Osteoblast (primary cell): ENCODE measurements around the gene EVA1C. TPM values are rescaled to one million over a fixed set of nuclear protein-coding genes. Genes with fewer than 3 reads are reported as not detected.

Experiments
- DNase-seq: peaks from one replicate; pipeline ENCODE4 v3.0.0; 2011; ENCODE audit warnings: low spot score, mixed read lengths; ENCODE audit not compliant: insufficient read length; ENCODE audit errors: missing footprints
- H2AFZ ChIP-seq: 2 replicates; pipeline ENCODE4 v1.6.0; 2011; ENCODE audit warnings: mild to moderate bottlenecking, low read length
- H3K27ac ChIP-seq: 2 replicates; pipeline ENCODE4 v1.5.1; 2011; ENCODE audit warnings: mild to moderate bottlenecking, low read depth, low read length, moderate library complexity
- H3K27me3 ChIP-seq: 2 replicates; pipeline ENCODE4 v1.6.0; 2012; ENCODE audit warnings: mild to moderate bottlenecking, control low read depth, inconsistent platforms, low read length, moderate library complexity; ENCODE audit not compliant: insufficient read depth
- H3K36me3 ChIP-seq: 2 replicates; pipeline ENCODE4 v1.5.1; 2011; ENCODE audit warnings: mild to moderate bottlenecking, low read length, control low read depth, moderate library complexity; ENCODE audit not compliant: insufficient read depth
- H3K4me1 ChIP-seq: 2 replicates; pipeline ENCODE4 v1.5.1; 2011; ENCODE audit warnings: mild to moderate bottlenecking, low read length, control low read depth, moderate library complexity; ENCODE audit not compliant: insufficient read depth
- H3K4me2 ChIP-seq: 2 replicates; pipeline ENCODE4 v1.6.0; 2011; ENCODE audit warnings: mild to moderate bottlenecking, low read length; ENCODE audit not compliant: insufficient read depth
- H3K4me3 ChIP-seq: fragments of 200-600 bp; sonication (generic); 3 replicates; pipeline ENCODE4 v1.5.1; 2012; ENCODE audit warnings: mild to moderate bottlenecking, low read length, inconsistent platforms; ENCODE audit not compliant: insufficient read depth
- H3K79me2 ChIP-seq: 2 replicates; pipeline ENCODE4 v1.6.0; 2012; ENCODE audit warnings: mild to moderate bottlenecking, low read length, control low read depth, inconsistent platforms; ENCODE audit not compliant: insufficient read depth
- H3K9me3 ChIP-seq: 2 replicates; pipeline ENCODE4 v1.5.1; 2011; ENCODE audit warnings: low read depth, low read length, control low read depth
- H4K20me1 ChIP-seq: 2 replicates; pipeline ENCODE4 v1.6.0; 2012; ENCODE audit warnings: mild to moderate bottlenecking, low read length, control low read depth; ENCODE audit not compliant: insufficient read depth
- total RNA-seq: library from RNA; depleted of rRNA; stranded (reverse); fragments of >200 nt; gene quantifications from 2 replicates; pipeline ENCODE4 v1.2.3, GENCODE V29; 2012
- TF ChIP-seq, protein P1 (sequence below): IDR thresholded peaks from 2 replicates; pipeline ENCODE4 v1.5.1; 2011; ENCODE audit warnings: mild to moderate bottlenecking, low read depth, low read length, moderate library complexity; ENCODE audit errors: extremely low read depth

EVA1C gene
- total RNA-seq, 1 donor, result 8.0 TPM

DNA sequence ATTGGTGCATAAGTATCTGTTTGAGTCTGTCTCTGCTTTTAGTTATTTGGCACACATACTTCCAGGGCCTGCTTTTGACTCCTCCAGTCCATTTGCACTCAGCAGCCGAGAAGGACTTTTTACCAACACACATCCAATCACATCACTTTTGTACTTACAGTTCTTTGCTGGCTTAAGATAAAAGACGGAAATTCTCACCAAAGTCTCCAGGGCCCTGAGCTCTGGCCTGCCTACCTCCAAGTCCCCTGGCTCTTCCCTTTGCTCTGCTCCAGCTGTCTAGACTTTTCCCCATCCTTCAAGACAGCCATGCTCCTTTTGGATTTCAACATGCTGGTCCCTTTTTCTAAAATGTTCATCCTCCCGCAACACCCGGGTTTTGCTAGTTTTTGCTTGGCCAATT is 2.2 kb upstream of the EVA1C start:
- H3K9me3 ChIP-seq, result no peaks in the 10 kb centered on the region
- no peak for DNase-seq
- H3K27ac ChIP-seq, result no peak overlapping the region
- no peaks in the 10 kb centered on the region for H4K20me1 ChIP-seq
- H3K27me3 ChIP-seq, result no peaks in the 10 kb centered on the region
- no peaks in the 10 kb centered on the region for H3K36me3 ChIP-seq
- no peak overlapping the region for H3K4me2 ChIP-seq
- TF ChIP-seq, protein P1, sequence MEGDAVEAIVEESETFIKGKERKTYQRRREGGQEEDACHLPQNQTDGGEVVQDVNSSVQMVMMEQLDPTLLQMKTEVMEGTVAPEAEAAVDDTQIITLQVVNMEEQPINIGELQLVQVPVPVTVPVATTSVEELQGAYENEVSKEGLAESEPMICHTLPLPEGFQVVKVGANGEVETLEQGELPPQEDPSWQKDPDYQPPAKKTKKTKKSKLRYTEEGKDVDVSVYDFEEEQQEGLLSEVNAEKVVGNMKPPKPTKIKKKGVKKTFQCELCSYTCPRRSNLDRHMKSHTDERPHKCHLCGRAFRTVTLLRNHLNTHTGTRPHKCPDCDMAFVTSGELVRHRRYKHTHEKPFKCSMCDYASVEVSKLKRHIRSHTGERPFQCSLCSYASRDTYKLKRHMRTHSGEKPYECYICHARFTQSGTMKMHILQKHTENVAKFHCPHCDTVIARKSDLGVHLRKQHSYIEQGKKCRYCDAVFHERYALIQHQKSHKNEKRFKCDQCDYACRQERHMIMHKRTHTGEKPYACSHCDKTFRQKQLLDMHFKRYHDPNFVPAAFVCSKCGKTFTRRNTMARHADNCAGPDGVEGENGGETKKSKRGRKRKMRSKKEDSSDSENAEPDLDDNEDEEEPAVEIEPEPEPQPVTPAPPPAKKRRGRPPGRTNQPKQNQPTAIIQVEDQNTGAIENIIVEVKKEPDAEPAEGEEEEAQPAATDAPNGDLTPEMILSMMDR, result no peak
- H3K4me3 ChIP-seq, result no peak overlapping the region
- H2AFZ ChIP-seq, result no peak overlapping the region
- peaks cover 24% of the 10 kb centered on the region for H3K4me1 ChIP-seq
- H3K79me2 ChIP-seq, result peaks cover 8% of the 10 kb centered on the region

DNA sequence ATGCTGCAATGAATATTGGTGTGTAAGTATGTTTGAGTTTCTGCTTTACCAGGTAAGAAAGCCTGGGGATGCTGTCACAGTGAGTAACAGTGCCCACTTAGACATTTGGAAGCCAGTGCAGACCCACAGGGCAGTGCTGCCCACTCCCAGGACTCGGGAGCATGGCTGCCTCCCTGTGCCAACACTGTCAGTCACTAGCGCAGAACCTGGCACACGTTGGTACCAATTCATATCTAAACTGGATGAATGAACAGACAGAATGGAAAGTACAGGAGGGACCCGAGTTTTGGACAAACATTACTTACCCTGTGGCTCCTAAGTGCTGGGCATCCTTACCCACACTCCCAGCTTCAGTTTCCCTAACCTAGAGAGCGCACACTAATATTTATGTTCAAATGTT is 1.6 kb upstream of the EVA1C start:
- Histone ChIP-seq H3K27ac (peak overlapping the region; percentile 93), H3K27me3 (no peaks in the 10 kb centered on the region), H3K4me3 (peak overlapping the region; percentile 85), H3K9me3 (no peaks in the 10 kb centered on the region), H3K4me2 (peak overlapping the region; percentile 93), H4K20me1 (no peaks in the 10 kb centered on the region), H3K79me2 (peaks cover 14% of the 10 kb centered on the region), H3K4me1 (peaks cover 30% of the 10 kb centered on the region), H3K36me3 (no peaks in the 10 kb centered on the region), H2AFZ (no peak overlapping the region)
- TF ChIP-seq, protein P1, result no peak
- no peak for DNase-seq

DNA sequence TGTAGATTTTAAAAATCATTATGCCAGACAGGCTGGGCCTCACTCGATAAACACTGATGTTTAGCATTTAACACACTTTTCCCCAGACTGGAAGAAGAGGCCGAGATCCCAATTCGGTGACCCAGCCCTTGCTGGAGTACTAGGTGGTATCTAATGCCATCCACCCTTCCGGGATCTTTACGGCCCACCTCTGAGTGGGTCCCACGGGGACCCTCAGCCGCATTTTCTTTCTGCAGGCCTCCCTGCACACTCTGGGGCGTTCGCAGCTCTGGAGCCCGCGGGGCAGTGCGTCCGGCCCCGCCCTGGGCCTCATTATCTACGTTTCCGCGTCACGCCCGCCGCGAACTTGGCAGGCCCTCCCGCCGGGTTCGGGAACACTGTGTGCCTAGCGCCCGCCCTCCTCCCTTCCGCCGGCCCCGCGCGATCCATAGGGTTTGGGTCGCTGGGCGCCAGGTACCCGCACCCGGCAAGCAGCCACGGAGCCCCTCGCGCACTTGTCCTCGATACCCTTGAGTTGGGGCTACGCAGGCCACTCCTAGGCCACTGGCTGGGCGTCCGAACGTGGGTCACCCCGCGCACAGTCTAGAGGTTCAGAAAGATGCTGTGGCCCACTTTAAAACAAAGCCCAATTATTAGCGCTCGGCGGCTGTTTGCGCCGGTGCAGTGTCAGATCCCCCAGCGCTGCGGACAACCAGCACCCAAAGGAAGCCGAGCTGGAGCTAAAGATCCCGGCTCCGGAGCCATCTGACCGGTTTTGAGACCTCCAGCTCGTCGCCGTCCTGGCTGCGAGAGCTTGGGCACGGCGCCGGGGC is 950 bp upstream of the EVA1C start:
- Histone ChIP-seq H3K4me2 (peak overlapping the region; percentile 93), H3K27ac (peak overlapping the region; percentile 93), H2AFZ (peak overlapping the region; percentile 88), H3K9me3 (no peaks in the 10 kb centered on the region), H3K4me1 (peaks cover 31% of the 10 kb centered on the region), H3K27me3 (no peaks in the 10 kb centered on the region), H3K4me3 (peak overlapping the region; percentile 85), H3K36me3 (no peaks in the 10 kb centered on the region), H4K20me1 (no peaks in the 10 kb centered on the region), H3K79me2 (peaks cover 17% of the 10 kb centered on the region)
- peak; percentile 83 for DNase-seq
- TF ChIP-seq, protein P1, result no peak

DNA sequence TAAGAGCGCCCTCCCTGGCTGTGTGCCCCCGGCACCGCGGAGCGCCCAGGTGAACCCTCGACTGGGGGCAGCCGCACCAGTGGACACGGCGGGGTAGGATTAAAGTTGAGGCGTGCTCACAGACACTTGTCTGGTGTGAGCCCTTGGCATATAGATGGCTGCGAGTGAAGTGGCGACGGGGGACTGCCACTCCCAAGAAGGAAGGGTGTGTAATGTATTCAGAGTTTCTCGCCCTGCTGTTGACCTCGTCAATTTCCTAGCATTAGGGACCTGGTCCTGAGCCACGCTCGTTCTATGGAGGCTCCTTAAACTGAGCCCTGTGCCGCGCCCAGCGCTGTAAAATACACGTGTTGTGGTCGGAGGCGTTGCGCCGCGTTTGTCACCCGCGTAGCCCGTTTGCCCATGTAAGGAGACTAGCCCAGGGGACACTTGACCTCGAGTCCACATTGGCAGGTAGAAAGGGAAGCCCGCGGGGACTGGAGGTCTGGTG is 554 bp downstream of the EVA1C start:
- Histone ChIP-seq H3K27me3 (no peaks in the 10 kb centered on the region), H4K20me1 (no peaks in the 10 kb centered on the region), H3K4me2 (peak overlapping the region; percentile 93), H3K4me1 (peaks cover 32% of the 10 kb centered on the region), H2AFZ (peak overlapping the region; percentile 36), H3K4me3 (peak overlapping the region; percentile 85), H3K79me2 (peaks cover 32% of the 10 kb centered on the region), H3K36me3 (no peaks in the 10 kb centered on the region), H3K27ac (peak overlapping the region; percentile 93), H3K9me3 (no peaks in the 10 kb centered on the region)
- TF ChIP-seq, protein P1, result no peak
- no peak for DNase-seq
